Progenitor cell of endocrine pancreas (in vitro differentiated cells): Measurements from ENCODE around the gene FNDC1. TPM values are rescaled to one million over a fixed set of nuclear protein-coding genes. Genes with fewer than 3 reads are reported as not detected.

ENCODE experiments used
- DNase-seq: peaks from one replicate; pipeline ENCODE4 v3.0.0; 2021; ENCODE audit warnings: low spot score; ENCODE audit not compliant: unreplicated experiment
- H3K27ac Mint-ChIP-seq: 2 replicates; pipeline ENCODE4 v1.8.0; 2021; ENCODE audit warnings: mild to moderate bottlenecking, moderate library complexity, mixed read lengths
- H3K27me3 Mint-ChIP-seq: 2 replicates; pipeline ENCODE4 v1.8.0; 2021; ENCODE audit warnings: mixed read lengths
- H3K36me3 Mint-ChIP-seq: 2 replicates; pipeline ENCODE4 v1.8.0; 2022; ENCODE audit warnings: mixed read lengths; ENCODE audit not compliant: insufficient read depth
- H3K4me1 Mint-ChIP-seq: 2 replicates; pipeline ENCODE4 v1.8.0; 2021; ENCODE audit warnings: low read depth, mixed read lengths
- H3K4me3 Mint-ChIP-seq: 2 replicates; pipeline ENCODE4 v1.8.0; 2021; ENCODE audit warnings: low read depth, mild to moderate bottlenecking, moderate library complexity, mixed read lengths
- H3K9me3 Mint-ChIP-seq: 2 replicates; pipeline ENCODE4 v1.8.0; 2021; ENCODE audit warnings: low read depth, mixed read lengths
- total RNA-seq: library from RNA; stranded (reverse); gene quantifications from 2 replicates; pipeline ENCODE4 v1.2.1, GENCODE V29; 2021
- TF ChIP-seq, protein P1 (sequence below): fragments of 200-600 bp; sonication (generic); IDR thresholded peaks from one replicate; pipeline ENCODE4 v1.5.0; 2021; ENCODE audit warnings: antibody characterized with exemption, mild to moderate bottlenecking; ENCODE audit not compliant: unreplicated experiment

Gene FNDC1
- total RNA-seq, 1 donor from 2014 or later, result 0.07 TPM

GRCh38 chr6:159184559-159184958 is 15.4 kb downstream of the FNDC1 start:
- peaks cover 5% of the 10 kb centered on the region for H3K9me3 Mint-ChIP-seq
- TF ChIP-seq, protein P1, sequence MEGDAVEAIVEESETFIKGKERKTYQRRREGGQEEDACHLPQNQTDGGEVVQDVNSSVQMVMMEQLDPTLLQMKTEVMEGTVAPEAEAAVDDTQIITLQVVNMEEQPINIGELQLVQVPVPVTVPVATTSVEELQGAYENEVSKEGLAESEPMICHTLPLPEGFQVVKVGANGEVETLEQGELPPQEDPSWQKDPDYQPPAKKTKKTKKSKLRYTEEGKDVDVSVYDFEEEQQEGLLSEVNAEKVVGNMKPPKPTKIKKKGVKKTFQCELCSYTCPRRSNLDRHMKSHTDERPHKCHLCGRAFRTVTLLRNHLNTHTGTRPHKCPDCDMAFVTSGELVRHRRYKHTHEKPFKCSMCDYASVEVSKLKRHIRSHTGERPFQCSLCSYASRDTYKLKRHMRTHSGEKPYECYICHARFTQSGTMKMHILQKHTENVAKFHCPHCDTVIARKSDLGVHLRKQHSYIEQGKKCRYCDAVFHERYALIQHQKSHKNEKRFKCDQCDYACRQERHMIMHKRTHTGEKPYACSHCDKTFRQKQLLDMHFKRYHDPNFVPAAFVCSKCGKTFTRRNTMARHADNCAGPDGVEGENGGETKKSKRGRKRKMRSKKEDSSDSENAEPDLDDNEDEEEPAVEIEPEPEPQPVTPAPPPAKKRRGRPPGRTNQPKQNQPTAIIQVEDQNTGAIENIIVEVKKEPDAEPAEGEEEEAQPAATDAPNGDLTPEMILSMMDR, result no peak
- H3K27me3 Mint-ChIP-seq, result peaks cover 15% of the 10 kb centered on the region
- no peaks in the 10 kb centered on the region for H3K36me3 Mint-ChIP-seq
- H3K4me3 Mint-ChIP-seq, result no peak overlapping the region
- no peak for DNase-seq
- H3K27ac Mint-ChIP-seq, result no peak overlapping the region
- H3K4me1 Mint-ChIP-seq, result no peaks in the 10 kb centered on the region

DNA sequence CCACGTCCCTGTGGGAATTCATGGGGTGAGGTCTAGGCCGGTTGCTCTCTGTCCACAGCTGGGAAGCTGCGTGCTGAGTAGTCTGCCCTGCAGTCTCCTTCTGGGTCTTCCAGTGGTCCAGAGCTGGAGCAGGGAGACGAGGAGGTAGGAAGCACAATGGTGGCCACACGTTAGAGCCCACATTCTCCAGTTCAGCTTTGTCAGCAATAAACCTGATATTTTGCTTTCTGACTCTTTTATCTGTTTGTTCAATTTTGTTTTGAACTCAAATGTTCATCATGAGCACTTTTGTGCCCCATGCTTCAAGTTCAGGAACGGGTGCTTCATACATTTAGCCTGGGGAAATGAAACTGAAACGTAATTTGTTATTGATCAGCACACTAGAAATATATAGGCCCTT is 21.3 kb downstream of the FNDC1 start:
- Mint-ChIP-seq H3K27me3 (peaks cover 18% of the 10 kb centered on the region), H3K9me3 (peaks cover 5% of the 10 kb centered on the region), H3K27ac (no peak overlapping the region), H3K36me3 (no peaks in the 10 kb centered on the region), H3K4me3 (no peak overlapping the region), H3K4me1 (no peaks in the 10 kb centered on the region)
- DNase-seq, result no peak
- TF ChIP-seq, protein P1, result no peak

GRCh38 chr6:159193923-159194322 is 24.7 kb downstream of the FNDC1 start:
- Mint-ChIP-seq H3K4me3 (no peak overlapping the region), H3K4me1 (no peaks in the 10 kb centered on the region), H3K9me3 (no peaks in the 10 kb centered on the region), H3K36me3 (no peaks in the 10 kb centered on the region), H3K27me3 (peaks cover 13% of the 10 kb centered on the region), H3K27ac (no peak overlapping the region)
- DNase-seq, result no peak
- TF ChIP-seq, protein P1, result no peak

GRCh38 chr6:159194421-159194820 is 25.2 kb downstream of the FNDC1 start:
- Mint-ChIP-seq H3K4me3 (no peak overlapping the region), H3K36me3 (no peaks in the 10 kb centered on the region), H3K27me3 (peaks cover 13% of the 10 kb centered on the region), H3K9me3 (no peaks in the 10 kb centered on the region), H3K4me1 (no peaks in the 10 kb centered on the region), H3K27ac (no peak overlapping the region)
- no peak for DNase-seq
- TF ChIP-seq, protein P1, result no peak

DNA sequence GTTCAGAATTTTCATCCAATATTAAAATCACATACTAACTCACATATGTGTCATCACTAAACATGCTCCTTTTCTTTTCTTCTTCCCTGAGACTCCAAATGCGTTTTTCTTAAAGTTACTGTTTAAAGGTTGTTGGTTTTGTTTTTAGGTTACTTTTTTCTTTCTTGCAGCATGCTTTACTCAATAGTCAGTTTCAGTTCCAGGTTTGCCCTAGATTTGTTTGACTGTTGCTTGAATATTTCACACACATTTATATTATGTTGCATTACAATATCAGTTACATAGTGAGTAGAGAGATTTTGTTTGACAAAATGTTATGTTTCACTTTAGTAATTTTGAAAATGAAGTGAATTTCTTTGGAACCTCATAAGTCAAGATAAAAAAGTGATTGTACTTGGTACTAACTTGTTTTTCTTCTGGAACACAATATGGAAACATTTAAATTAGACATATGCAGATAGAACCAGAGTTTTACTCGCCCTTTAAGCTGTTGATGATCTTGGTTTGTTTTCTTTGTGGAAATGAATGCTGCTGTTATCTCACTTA is 27.3 kb downstream of the FNDC1 start:
- Mint-ChIP-seq H3K36me3 (no peaks in the 10 kb centered on the region), H3K9me3 (no peaks in the 10 kb centered on the region), H3K4me1 (no peaks in the 10 kb centered on the region), H3K4me3 (no peak overlapping the region), H3K27me3 (peaks cover 13% of the 10 kb centered on the region), H3K27ac (no peak overlapping the region)
- DNase-seq, result no peak
- TF ChIP-seq, protein P1, result no peak
